LNCAP (cell line): ENCODE data around the gene ADAR.

Experiments
- CTCF ChIP-seq: fragments of 450-650 bp; IDR thresholded peaks from 2 replicates; pipeline ENCODE4 v1.5.1; 2017; ENCODE audit warnings: mild to moderate bottlenecking

ADAR gene

GRCh38 chr1:154550070-154550469, 57.9 kb downstream of the ADAR start:
- TF ChIP-seq CTCF: no peak

GRCh38 chr1:154549202-154549770, 58.7 kb downstream of the ADAR start:
- no peak for TF ChIP-seq CTCF

- TF ChIP-seq CTCF: no peak
These were observed 60.0 kb downstream of the ADAR start for GRCh38 chr1:154548028-154548427.

- no peak for TF ChIP-seq CTCF
These were observed 60.8 kb downstream of the ADAR start for GRCh38 chr1:154547105-154547732.

- peak; percentile 62 for TF ChIP-seq CTCF
These were observed 61.5 kb downstream of the ADAR start for GRCh38 chr1:154546264-154547063.

GRCh38 chr1:154541231-154541630, 66.8 kb downstream of the ADAR start:
- TF ChIP-seq CTCF: no peak

GRCh38 chr1:154539486-154540483, 68.2 kb downstream of the ADAR start:
- TF ChIP-seq CTCF: no peak
